OCI-LY7 (cell line): ENCODE results near the gene LPIN3. TPM values are rescaled to one million over a fixed set of nuclear protein-coding genes. Genes with fewer than 3 reads are reported as not detected.

ENCODE experiments used
- BruUV-seq: library from RNA; stranded (reverse); fragments of 400-500 nt; replicated peaks from 2 replicates; lab custom pipeline; 2021; lab: Mats Ljungman, UMichigan
- CTCF ChIA-PET: fragments of 300-600 bp; sonication (Branson Sonifier 250); formaldehyde crosslinking; loops from one replicate; lab custom pipeline; 2022; ENCODE audit warnings: antibody characterized with exemption; ENCODE audit not compliant: unreplicated experiment; lab: Charles Lee
- POLR2A ChIA-PET: fragments of 300-600 bp; sonication (Branson Sonifier 250); formaldehyde crosslinking; loops from one replicate; lab custom pipeline; 2022; ENCODE audit warnings: antibody characterized with exemption; lab: Charles Lee
- DNase-seq: peaks from one replicate; pipeline ENCODE4 v3.0.0-alpha.2; 2015; ENCODE audit warnings: low spot score
- H2AFZ ChIP-seq: fragments of 200-600 bp; sonication (generic), shearing (Covaris generic); 2 replicates; pipeline ENCODE4 v1.6.1; 2014; ENCODE audit warnings: mild to moderate bottlenecking, antibody characterized with exemption, low read length, moderate library complexity
- H3K27ac ChIP-seq: fragments of 200-600 bp; sonication (generic); 2 replicates; pipeline ENCODE4 v1.5.1; 2014; ENCODE audit warnings: mixed run types, low read depth, mild to moderate bottlenecking, moderate library complexity, low read length, inconsistent platforms; ENCODE audit not compliant: poor library complexity, severe bottlenecking
- H3K36me3 ChIP-seq: fragments of 200-600 bp; sonication (generic); 2 replicates; pipeline ENCODE4 v1.6.1; 2014; ENCODE audit warnings: mild to moderate bottlenecking, antibody characterized with exemption, low read length, moderate library complexity, mixed read lengths; ENCODE audit not compliant: insufficient read depth
- H3K4me1 ChIP-seq: fragments of 200-600 bp; sonication (generic); 2 replicates; pipeline ENCODE4 v1.5.1; 2014; ENCODE audit warnings: mild to moderate bottlenecking, low read length; ENCODE audit not compliant: insufficient read depth, poor library complexity, severe bottlenecking
- H3K4me2 ChIP-seq: fragments of 200-600 bp; sonication (generic); 2 replicates; pipeline ENCODE4 v1.6.1; 2014; ENCODE audit warnings: mild to moderate bottlenecking, low read length
- H3K4me3 ChIP-seq: fragments of 200-600 bp; sonication (generic); 2 replicates; pipeline ENCODE4 v1.5.1; 2014; ENCODE audit warnings: mild to moderate bottlenecking, low read depth, low read length; ENCODE audit not compliant: poor library complexity, severe bottlenecking
- H3K79me2 ChIP-seq: fragments of 200-600 bp; sonication (generic); 2 replicates; pipeline ENCODE4 v1.6.1; 2016; ENCODE audit warnings: low read depth, mild to moderate bottlenecking, low read length, moderate library complexity, mixed read lengths; ENCODE audit not compliant: insufficient read depth
- H3K9me2 ChIP-seq: fragments of 200-600 bp; sonication (generic); 2 replicates; pipeline ENCODE4 v1.6.1; 2016; ENCODE audit warnings: mild to moderate bottlenecking, low read length, mixed read lengths; ENCODE audit not compliant: insufficient read depth
- H3K9me3 ChIP-seq: fragments of 200-600 bp; sonication (generic); 2 replicates; pipeline ENCODE4 v1.6.1; 2014; ENCODE audit warnings: mild to moderate bottlenecking, mixed run types, low read length, mixed read lengths
- H4K20me1 ChIP-seq: fragments of 200-600 bp; sonication (generic); 2 replicates; pipeline ENCODE4 v1.6.1; 2014; ENCODE audit warnings: mild to moderate bottlenecking, antibody characterized with exemption, low read length, moderate library complexity, mixed read lengths; ENCODE audit not compliant: insufficient read depth
- CTCF ChIP-seq: fragments of 200-600 bp; sonication (generic); conservative IDR thresholded peaks from 2 replicates; pipeline ENCODE4 v1.5.1; 2014; ENCODE audit warnings: mild to moderate bottlenecking, antibody characterized with exemption, low read length, moderate library complexity, mixed read lengths
- EZH2phosphoT487 ChIP-seq: fragments of 200-600 bp; sonication (generic); IDR thresholded peaks from 2 replicates; pipeline ENCODE4 v1.6.1; 2018; ENCODE audit warnings: low read depth, borderline replicate concordance, mild to moderate bottlenecking, mixed run types, antibody characterized with exemption, low read length, moderate library complexity, mixed read lengths
- intact Hi-C: fragments of 100-400 bp; cut with micrococcal nuclease; formaldehyde crosslinking; loops from one replicate; pipeline ENCODE4 v1.10.0; 2022; ENCODE audit not compliant: unreplicated experiment
- total RNA-seq, 2 experiments: library from RNA; depleted of rRNA in 1 of 2; stranded (reverse); fragments of >200 nt in 1 of 2; shearing (Covaris generic) in 1 of 2; gene quantifications; 2 replicates each; pipeline ENCODE4 v1.2.3, GENCODE V29; 2014 to 2022

LPIN3 gene
- total RNA-seq, 2 experiments from 2014 or later, result 0.19 to 2.1 TPM

DNA sequence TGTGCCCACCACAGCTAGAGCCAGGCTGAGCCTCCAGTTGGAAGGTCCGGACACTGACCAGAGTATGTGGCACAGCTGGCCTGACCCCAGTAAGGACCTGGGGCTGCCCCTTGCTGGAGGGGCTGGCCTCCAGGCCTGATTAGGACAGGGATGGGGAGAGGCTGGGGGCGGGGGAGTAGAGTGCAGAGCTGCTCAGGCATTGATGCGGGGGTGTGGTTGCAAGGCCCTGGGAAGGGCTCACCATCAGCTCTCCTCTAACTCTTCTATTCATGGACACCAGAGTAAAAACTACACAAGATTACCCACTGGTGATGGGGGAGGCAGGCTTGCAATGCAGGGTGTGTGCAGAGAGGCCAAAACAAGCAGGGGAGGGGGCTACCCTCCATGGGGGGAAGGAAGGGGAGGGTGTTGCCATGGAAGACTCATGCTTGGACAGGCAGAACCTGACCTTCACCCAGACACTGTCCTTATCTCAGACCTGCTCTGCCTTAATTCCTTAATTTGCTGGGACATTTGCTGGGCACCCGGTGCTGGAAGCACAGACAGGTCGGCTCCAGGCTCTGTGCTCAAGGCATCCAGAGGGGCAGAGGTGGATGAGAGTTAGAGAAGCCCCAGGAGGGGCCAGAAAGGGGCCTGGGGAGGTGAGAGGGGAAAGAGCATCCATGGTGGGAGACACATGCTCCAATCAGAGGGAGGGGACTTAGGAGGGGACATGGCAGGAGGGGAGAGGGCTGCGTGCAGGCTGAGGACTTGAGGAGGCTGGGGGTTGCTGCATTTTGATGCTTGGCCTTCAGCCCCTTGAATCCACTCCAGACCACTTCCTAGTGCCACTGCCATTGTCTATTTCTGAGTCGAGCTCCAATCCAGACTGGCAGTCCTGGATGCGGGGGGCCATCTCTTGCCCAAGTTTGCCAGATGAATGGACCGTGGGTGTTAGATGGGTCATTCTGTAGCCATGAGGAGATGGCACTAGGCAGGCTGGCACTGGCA, 33.6 kb downstream of the LPIN3 start:
- TF ChIP-seq EZH2phosphoT487 (no peak), CTCF (no peak)
- intact Hi-C loops, result no loop called here
- CTCF ChIA-PET, result no interaction called here
- Histone ChIP-seq H3K9me2 (no peaks in the 10 kb centered on the region), H3K4me3 (no peak overlapping the region), H3K36me3 (no peaks in the 10 kb centered on the region), H3K27ac (no peak overlapping the region), H3K9me3 (no peaks in the 10 kb centered on the region), H2AFZ (no peak overlapping the region), H3K79me2 (no peaks in the 10 kb centered on the region), H3K4me2 (no peak overlapping the region), H4K20me1 (no peaks in the 10 kb centered on the region), H3K4me1 (no peaks in the 10 kb centered on the region)
- BruUV-seq, result no TSS peak
- POLR2A ChIA-PET, result interaction anchor here (0.6 kb wide), 1 partner anchor 587 kb away, joined by 3 read pairs; no protein-coding TSS in a partner anchor
- no peak for DNase-seq

DNA sequence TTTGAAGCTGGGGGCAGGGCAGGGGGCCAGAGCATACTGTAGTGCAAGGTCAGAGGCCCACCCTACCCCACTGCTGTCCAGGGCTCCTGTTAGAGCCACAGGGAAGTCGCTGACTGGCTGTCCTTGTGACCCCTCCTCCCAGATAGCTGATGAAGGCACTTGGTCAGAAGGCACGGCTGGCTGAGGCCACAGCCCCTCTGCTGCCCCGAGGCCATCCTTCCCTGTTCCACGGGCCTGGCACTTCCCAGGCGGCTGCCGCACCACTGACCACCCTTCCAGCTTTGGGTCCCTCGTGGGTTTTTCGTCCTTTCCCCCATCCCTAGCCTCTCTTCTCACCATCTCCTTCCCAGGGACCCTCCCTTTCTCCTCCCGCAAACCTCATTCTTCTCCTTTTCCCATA, 35.2 kb downstream of the LPIN3 start:
- intact Hi-C loops, result no loop called here
- DNase-seq, result no peak
- Histone ChIP-seq H3K4me3 (no peak overlapping the region), H3K27ac (no peak overlapping the region), H3K9me3 (no peaks in the 10 kb centered on the region), H2AFZ (no peak overlapping the region), H3K79me2 (no peaks in the 10 kb centered on the region), H3K9me2 (no peaks in the 10 kb centered on the region), H3K36me3 (no peaks in the 10 kb centered on the region), H3K4me1 (no peaks in the 10 kb centered on the region), H4K20me1 (no peaks in the 10 kb centered on the region), H3K4me2 (no peak overlapping the region)
- BruUV-seq, result no TSS peak
- ChIA-PET POLR2A (no interaction called here), CTCF (no interaction called here)
- TF ChIP-seq EZH2phosphoT487 (no peak), CTCF (no peak)

GRCh38 chr20:41376349-41376748, 35.7 kb downstream of the LPIN3 start:
- Histone ChIP-seq H3K9me3 (no peaks in the 10 kb centered on the region), H2AFZ (no peak overlapping the region), H3K79me2 (no peaks in the 10 kb centered on the region), H3K4me3 (no peak overlapping the region), H3K27ac (no peak overlapping the region), H3K36me3 (no peaks in the 10 kb centered on the region), H3K4me2 (no peak overlapping the region), H4K20me1 (no peaks in the 10 kb centered on the region), H3K4me1 (no peaks in the 10 kb centered on the region), H3K9me2 (no peaks in the 10 kb centered on the region)
- intact Hi-C loops, result no loop called here
- ChIA-PET CTCF (no interaction called here), POLR2A (interaction anchor here (0.6 kb wide), 1 partner anchor 271 kb away, joined by 11 read pairs; no protein-coding TSS in a partner anchor)
- BruUV-seq, result no TSS peak
- DNase-seq, result no peak
- TF ChIP-seq CTCF (no peak), EZH2phosphoT487 (no peak)
